Activated T-helper 1 cell treated with anti-CD3 and anti-CD28 coated beads, Interleukin-2, amount 50 U/mL, for 16 hours (primary cell): ENCODE results near the gene PSMD13.
A peak's percentile ranks its signal among the peaks of the same experiment; 100 is the strongest.

Source experiments
- DNase-seq, 2 donors: peaks; one replicate each; pipeline ENCODE4 v3.0.0-alpha.2; 2020; ENCODE audit warnings: low read depth in 1 of 2, low spot score in 1 of 2

PSMD13 gene

DNA sequence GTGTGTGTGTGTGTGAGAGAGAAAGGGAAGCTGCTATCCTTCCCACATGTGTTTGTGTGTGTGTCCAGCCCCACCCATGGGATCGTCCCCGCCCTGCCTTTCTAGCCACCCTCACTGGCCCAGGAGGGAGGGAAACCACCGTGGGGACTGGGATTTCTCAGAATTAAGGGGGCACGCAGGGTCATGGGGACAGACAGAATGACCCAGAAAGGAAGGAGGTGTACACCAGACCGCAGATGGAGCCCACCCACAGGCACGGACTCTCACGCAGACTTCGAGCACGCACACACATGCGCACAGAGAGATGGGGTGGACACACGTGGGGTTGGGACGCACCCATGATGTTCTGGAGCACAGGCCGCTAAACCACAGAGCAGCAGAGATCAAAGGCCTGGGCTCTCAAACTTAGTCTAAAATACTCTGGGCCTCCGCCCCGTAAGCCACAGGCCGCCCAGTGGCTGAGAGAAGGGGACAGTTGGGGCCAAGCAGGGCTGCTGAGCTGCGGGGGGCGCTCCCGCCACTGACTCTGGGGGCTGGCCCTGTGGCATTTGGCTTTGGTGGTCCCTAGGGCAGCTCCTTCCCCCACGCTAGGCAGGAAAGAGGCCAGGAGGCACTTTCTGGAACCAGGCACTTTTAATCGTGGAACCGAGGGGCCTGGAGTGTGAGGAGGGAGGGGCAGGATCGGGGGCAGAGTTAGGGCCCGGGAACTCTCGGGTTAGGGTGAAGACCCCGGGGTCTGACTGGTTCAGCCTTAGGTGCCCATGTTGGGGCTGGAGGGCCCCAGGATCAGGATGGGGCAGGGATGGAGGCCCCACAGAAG lies 61.0 kb downstream of the PSMD13 start:
- peak in 1 of 2 donors; percentile 6 for DNase-seq

DNA sequence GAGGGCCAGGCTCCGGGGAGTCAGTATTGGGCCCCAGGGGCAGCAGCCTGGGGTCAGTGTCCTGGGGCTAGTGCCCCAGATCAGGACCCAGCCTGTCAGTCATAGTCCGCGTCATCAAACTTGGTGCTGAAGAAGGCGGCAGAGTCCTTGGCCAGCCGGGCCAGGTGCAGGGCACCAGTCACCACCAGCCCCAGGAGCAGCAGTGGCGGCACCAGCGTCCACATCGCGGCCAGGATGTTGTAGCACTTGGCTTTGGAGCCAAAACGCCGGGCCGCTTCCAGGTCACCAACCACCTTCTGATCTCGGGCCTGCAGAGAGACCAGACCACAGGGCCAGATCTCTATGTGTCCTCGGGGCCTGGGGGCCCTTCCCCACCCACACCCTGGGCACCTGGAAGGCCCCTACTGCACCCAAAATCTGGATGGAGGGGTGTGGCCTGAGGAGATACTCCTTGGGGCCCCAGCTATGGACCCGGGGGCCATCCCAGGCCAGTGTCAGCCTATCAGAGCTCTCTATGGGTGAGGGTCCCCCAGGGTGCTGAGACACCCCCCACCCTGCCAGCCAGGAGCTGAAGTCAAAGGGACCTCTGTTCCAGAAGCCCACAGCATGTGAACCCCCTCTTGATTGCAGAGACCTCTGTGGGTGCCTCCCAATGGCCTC lies 61.8 kb downstream of the PSMD13 start:
- DNase-seq = no peak

DNA sequence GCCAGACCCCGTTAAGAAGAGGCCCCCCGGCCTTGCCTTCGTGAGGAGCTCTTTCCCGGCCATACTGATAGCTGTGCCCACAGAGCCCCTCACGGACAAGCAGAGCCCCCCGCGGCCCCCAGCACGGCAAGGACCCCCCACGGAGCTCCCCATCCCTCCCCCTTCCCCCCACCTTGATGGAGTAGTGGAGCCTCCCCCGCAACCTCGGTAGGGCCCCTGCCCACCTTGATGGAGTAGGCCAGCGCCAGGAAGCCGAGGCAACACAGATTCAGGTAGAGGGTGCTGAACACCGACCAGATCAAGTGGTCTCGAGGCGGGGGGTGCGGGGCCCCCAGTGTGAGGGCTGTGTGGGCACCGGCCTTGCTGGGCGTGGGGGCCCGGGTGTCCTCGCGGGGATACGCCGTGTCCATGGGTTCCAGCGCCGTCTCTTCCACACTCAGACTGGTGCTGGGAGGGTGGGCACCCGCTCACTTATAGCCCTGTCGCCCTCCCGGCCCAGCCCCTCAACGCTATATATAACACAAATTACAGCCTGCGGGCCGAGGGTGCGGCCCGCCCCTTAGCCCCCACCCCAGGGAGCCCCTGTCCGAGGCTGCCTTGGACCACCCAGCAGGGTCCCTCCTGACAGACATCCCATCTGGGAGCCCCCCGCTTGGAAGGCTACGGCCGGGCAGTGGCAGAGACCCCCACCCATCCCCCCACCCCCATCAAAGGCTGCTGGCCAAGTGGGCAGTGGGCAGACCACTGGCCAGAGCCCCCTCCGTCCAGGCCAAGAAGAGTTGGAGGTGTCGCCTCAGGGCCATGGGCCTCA lies 62.5 kb downstream of the PSMD13 start, which contains the start of gene IFITM5:
Gene IFITM5 (minus strand): TSS at position 446 of the 811 bp plus-strand sequence. CDS start 36 bp downstream, at position 410.
- DNase-seq = no peak

DNA sequence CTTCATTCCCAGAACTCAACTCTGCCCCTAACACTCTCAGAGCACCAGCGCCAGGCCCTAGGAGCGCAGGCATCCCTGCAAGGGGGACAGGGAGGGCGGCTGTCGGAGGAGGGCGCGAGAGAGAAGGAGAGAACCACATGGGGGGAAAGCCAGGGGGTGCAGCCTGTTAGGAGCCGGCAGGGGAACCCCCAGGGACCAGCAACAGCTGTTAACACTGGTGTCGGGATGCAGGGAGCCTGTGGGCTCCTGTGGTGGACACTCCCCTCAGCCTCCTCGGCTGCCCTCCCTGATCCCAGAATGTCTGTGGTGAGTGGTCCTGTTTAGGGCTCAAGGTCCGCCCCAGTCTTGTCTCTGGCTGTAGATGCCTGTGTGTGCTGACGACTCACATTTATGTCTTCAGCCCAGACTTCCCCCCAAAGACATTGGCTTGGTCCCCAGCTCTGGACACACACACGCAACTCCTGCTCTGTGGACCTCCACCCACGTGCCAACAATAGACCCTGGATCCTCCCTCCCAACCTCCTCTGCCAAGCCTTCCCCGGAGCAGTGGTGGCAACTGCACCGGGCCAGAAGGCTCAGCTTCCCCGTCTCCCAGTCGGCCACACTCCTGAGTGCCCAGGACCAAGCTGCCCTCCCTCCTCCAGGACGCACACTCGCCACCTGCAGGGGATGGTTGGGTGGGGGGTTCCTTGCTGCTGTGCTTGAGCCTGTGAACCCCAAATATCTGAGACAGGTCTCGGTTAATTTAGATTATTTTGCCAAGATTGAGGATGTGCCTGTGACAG lies 63.4 kb downstream of the PSMD13 start:
- DNase-seq = no peak
